Measurements from ENCODE around the gene BLOC1S6. TPM values are rescaled to one million over a fixed set of nuclear protein-coding genes. Genes with fewer than 3 reads are reported as not detected.

The BLOC1S6 gene
- total and polyA plus RNA-seq, 9 of the 15 experiments (the other 6 are each of a cell fraction or from before 2014, with no cell fraction given), result 18.2 to 72.4 (median 38.4) TPM

DNA sequence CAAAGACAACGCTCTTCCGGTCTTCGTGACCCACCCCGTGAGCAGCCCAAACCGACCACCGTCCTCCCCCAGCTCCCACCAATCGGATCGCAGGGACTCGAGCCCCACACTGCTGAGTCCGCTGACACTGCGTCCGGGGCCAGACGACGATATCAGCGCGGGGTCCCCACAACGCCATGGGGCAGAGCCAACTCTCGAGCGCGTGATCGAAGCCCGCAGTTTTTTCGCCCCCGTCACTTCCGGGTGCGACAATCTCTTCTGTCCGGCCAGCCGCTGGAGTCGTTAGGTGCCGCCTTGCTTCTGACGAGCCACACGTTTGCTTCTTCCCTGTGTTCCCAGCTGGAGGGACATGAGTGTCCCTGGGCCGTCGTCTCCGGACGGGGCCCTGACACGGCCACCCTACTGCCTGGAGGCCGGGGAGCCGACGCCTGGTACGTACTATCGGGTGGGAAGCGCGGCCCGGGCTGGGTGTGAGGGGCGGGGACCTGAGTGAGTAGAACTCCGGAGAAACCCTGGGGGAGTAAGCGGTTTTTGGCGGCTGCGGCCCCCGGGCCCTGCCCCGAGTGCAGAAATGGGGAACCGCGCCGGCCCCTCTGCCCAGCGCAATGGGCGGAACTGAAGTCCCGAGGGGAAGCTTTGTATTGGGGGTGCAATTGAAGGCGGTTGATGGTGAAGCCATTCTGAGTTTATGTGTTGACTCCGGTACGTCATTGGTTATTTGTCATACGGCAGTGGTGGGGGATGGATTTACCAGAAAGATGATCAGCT lies at the start of gene BLOC1S6 (continued):
- TF ChIP-seq, protein P1, sequence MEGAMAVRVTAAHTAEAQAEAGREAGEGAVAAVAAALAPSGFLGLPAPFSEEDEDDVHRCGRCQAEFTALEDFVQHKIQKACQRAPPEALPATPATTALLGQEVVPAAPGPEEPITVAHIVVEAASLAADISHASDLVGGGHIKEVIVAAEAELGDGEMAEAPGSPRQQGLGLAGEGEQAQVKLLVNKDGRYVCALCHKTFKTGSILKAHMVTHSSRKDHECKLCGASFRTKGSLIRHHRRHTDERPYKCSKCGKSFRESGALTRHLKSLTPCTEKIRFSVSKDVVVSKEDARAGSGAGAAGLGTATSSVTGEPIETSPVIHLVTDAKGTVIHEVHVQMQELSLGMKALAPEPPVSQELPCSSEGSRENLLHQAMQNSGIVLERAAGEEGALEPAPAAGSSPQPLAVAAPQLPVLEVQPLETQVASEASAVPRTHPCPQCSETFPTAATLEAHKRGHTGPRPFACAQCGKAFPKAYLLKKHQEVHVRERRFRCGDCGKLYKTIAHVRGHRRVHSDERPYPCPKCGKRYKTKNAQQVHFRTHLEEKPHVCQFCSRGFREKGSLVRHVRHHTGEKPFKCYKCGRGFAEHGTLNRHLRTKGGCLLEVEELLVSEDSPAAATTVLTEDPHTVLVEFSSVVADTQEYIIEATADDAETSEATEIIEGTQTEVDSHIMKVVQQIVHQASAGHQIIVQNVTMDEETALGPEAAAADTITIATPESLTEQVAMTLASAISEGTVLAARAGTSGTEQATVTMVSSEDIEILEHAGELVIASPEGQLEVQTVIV (CRISPR knock-in tag; IDR thresholded peaks at IDR 0.05; ENCODE audit: borderline replicate concordance), result no peak
- TF ChIP-seq ZNF311 (CRISPR knock-in tag; IDR thresholded peaks at IDR 0.05) (no peak), KLF16 (IDR thresholded peaks at IDR 0.05) (0 out of 2 replicates have a peak, but pooled peaks have one; percentile 37), ZNF174 (CRISPR knock-in tag; IDR thresholded peaks at IDR 0.05) (no peak), NFIX (CRISPR knock-in tag; IDR thresholded peaks at IDR 0.05; ENCODE audit: low read depth) (no peak), ELF2 (CRISPR knock-in tag; IDR thresholded peaks at IDR 0.05) (peak; percentile 77), TCF3 (CRISPR knock-in tag; IDR thresholded peaks at IDR 0.05) (no peak), KDM1A (IDR thresholded peaks at IDR 0.05) (no peak), ZNF57 (CRISPR knock-in tag; IDR thresholded peaks at IDR 0.05) (no peak), TCFL5 (CRISPR knock-in tag; conservative IDR thresholded peaks at IDR 0.05) (no peak), KDM4B (IDR thresholded peaks at IDR 0.05; ENCODE audit: borderline replicate concordance in 2 of 2, low read depth in 1 of 2) (peak in 1 of 2 experiments; percentile 32; a peak in 1 of 4 replicates), POLR3A (IDR thresholded peaks at IDR 0.05; ENCODE audit: borderline replicate concordance, extremely low read depth, insufficient read depth, insufficient read length) (no peak)
- TF ChIP-seq, protein P2, sequence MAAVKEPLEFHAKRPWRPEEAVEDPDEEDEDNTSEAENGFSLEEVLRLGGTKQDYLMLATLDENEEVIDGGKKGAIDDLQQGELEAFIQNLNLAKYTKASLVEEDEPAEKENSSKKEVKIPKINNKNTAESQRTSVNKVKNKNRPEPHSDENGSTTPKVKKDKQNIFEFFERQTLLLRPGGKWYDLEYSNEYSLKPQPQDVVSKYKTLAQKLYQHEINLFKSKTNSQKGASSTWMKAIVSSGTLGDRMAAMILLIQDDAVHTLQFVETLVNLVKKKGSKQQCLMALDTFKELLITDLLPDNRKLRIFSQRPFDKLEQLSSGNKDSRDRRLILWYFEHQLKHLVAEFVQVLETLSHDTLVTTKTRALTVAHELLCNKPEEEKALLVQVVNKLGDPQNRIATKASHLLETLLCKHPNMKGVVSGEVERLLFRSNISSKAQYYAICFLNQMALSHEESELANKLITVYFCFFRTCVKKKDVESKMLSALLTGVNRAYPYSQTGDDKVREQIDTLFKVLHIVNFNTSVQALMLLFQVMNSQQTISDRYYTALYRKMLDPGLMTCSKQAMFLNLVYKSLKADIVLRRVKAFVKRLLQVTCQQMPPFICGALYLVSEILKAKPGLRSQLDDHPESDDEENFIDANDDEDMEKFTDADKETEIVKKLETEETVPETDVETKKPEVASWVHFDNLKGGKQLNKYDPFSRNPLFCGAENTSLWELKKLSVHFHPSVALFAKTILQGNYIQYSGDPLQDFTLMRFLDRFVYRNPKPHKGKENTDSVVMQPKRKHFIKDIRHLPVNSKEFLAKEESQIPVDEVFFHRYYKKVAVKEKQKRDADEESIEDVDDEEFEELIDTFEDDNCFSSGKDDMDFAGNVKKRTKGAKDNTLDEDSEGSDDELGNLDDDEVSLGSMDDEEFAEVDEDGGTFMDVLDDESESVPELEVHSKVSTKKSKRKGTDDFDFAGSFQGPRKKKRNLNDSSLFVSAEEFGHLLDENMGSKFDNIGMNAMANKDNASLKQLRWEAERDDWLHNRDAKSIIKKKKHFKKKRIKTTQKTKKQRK (IDR thresholded peaks at IDR 0.05; ENCODE audit: borderline replicate concordance, low read depth, low read length), result no peak
- TF ChIP-seq, protein P3, sequence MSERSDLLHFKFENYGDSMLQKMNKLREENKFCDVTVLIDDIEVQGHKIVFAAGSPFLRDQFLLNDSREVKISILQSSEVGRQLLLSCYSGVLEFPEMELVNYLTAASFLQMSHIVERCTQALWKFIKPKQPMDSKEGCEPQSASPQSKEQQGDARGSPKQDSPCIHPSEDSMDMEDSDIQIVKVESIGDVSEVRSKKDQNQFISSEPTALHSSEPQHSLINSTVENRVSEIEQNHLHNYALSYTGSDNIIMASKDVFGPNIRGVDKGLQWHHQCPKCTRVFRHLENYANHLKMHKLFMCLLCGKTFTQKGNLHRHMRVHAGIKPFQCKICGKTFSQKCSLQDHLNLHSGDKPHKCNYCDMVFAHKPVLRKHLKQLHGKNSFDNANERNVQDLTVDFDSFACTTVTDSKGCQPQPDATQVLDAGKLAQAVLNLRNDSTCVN (CRISPR knock-in tag; IDR thresholded peaks at IDR 0.05), result no peak
- TF ChIP-seq, protein P4, sequence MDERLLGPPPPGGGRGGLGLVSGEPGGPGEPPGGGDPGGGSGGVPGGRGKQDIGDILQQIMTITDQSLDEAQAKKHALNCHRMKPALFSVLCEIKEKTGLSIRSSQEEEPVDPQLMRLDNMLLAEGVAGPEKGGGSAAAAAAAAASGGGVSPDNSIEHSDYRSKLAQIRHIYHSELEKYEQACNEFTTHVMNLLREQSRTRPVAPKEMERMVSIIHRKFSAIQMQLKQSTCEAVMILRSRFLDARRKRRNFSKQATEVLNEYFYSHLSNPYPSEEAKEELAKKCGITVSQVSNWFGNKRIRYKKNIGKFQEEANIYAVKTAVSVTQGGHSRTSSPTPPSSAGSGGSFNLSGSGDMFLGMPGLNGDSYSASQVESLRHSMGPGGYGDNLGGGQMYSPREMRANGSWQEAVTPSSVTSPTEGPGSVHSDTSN (CRISPR knock-in tag; IDR thresholded peaks at IDR 0.05; ENCODE audit: low read depth), result no peak
- TF ChIP-seq, protein P4 (tag; conservative IDR thresholded peaks at IDR 0.05; ENCODE audit: low read depth), result 0 out of 2 replicates have a peak, but pooled peaks have one; percentile 10
- TF ChIP-seq, protein P5, sequence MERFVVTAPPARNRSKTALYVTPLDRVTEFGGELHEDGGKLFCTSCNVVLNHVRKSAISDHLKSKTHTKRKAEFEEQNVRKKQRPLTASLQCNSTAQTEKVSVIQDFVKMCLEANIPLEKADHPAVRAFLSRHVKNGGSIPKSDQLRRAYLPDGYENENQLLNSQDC (CRISPR knock-in tag; IDR thresholded peaks at IDR 0.05), result no peak

Measured in K562 (cell line).